Parathyroid adenoma (tissue), 2 donors: Measurements from ENCODE around the gene MPC2.
"Not testable (repeated sequence)": the region's sequence is repeated elsewhere in the genome, so short reads cannot be mapped to it uniquely, and the experiment has no call there.

Source experiments
- H2AFZ ChIP-seq: fragments of 300-600 bp; sonication (generic); one replicate; pipeline ENCODE4 v1.7.0; 2017; ENCODE audit warnings: antibody characterized with exemption, mild to moderate bottlenecking
- H3K27ac ChIP-seq: fragments of 300-600 bp; sonication (generic); one replicate; pipeline ENCODE4 v1.7.0; 2017
- H3K27me3 ChIP-seq: fragments of 300-600 bp; sonication (generic); one replicate; pipeline ENCODE4 v1.7.0; 2017; ENCODE audit warnings: low read length; ENCODE audit not compliant: control insufficient read depth, insufficient read depth
- H3K36me3 ChIP-seq: fragments of 300-600 bp; sonication (generic); one replicate; pipeline ENCODE4 v1.7.0; 2017; ENCODE audit warnings: low read length; ENCODE audit not compliant: control insufficient read depth, insufficient read depth
- H3K4me1 ChIP-seq: fragments of 300-600 bp; sonication (generic); one replicate; pipeline ENCODE4 v1.7.0; 2017; ENCODE audit warnings: control low read depth
- H3K4me2 ChIP-seq: fragments of 300-600 bp; sonication (generic); one replicate; pipeline ENCODE4 v1.7.0; 2017; ENCODE audit warnings: low read length
- H3K4me3 ChIP-seq: fragments of 300-600 bp; sonication (generic); one replicate; pipeline ENCODE4 v1.7.0; 2017; ENCODE audit warnings: low read depth, low read length
- H3K79me2 ChIP-seq: fragments of 300-600 bp; sonication (generic); one replicate; pipeline ENCODE4 v1.7.0; 2017; ENCODE audit warnings: control low read depth
- H3K9ac ChIP-seq: fragments of 300-600 bp; sonication (generic); one replicate; pipeline ENCODE4 v1.7.0; 2017; ENCODE audit warnings: mild to moderate bottlenecking
- H3K9me3 ChIP-seq: fragments of 300-600 bp; sonication (generic); one replicate; pipeline ENCODE4 v1.7.0; 2017; ENCODE audit warnings: low read length; ENCODE audit not compliant: control insufficient read depth
- TF ChIP-seq, protein P1 (sequence below): fragments of 300-600 bp; sonication (generic); IDR thresholded peaks from one replicate; pipeline ENCODE4 v1.7.0; 2017; ENCODE audit warnings: antibody characterized with exemption, mild to moderate bottlenecking
- donor health status: primary hyperparathyroidism.

MPC2 gene

DNA sequence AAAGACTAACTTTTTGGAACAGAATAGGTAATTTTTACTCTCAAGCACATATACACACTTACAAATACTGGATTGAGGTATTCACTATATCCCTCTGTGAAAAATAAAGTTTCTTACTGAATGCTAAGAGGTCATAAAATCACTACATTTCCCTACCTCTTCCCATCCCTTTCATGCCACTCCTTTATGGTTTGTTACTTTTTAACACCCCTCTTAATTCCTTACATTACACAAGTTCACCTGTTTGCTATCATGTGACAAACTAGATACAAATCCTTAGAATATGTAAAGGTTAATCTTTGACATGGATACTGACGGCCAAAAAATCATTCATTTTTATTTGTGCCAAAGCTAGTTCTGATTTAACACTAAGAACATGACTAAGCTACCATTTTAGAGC is 7.1 kb downstream of the MPC2 start:
- H3K4me1 ChIP-seq: no peaks in the 10 kb centered on the region
- H3K9me3 ChIP-seq: no peaks in the 10 kb centered on the region
- no peak overlapping the region for H3K9ac ChIP-seq
- no peak overlapping the region for H3K4me2 ChIP-seq
- peaks cover 20% of the 10 kb centered on the region for H3K79me2 ChIP-seq
- H3K27ac ChIP-seq: no peak overlapping the region
- no peak overlapping the region for H3K4me3 ChIP-seq
- no peaks in the 10 kb centered on the region for H3K27me3 ChIP-seq
- H3K36me3 ChIP-seq: no peaks in the 10 kb centered on the region
- no peak overlapping the region for H2AFZ ChIP-seq
- TF ChIP-seq, protein P1, sequence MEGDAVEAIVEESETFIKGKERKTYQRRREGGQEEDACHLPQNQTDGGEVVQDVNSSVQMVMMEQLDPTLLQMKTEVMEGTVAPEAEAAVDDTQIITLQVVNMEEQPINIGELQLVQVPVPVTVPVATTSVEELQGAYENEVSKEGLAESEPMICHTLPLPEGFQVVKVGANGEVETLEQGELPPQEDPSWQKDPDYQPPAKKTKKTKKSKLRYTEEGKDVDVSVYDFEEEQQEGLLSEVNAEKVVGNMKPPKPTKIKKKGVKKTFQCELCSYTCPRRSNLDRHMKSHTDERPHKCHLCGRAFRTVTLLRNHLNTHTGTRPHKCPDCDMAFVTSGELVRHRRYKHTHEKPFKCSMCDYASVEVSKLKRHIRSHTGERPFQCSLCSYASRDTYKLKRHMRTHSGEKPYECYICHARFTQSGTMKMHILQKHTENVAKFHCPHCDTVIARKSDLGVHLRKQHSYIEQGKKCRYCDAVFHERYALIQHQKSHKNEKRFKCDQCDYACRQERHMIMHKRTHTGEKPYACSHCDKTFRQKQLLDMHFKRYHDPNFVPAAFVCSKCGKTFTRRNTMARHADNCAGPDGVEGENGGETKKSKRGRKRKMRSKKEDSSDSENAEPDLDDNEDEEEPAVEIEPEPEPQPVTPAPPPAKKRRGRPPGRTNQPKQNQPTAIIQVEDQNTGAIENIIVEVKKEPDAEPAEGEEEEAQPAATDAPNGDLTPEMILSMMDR: no peak

DNA sequence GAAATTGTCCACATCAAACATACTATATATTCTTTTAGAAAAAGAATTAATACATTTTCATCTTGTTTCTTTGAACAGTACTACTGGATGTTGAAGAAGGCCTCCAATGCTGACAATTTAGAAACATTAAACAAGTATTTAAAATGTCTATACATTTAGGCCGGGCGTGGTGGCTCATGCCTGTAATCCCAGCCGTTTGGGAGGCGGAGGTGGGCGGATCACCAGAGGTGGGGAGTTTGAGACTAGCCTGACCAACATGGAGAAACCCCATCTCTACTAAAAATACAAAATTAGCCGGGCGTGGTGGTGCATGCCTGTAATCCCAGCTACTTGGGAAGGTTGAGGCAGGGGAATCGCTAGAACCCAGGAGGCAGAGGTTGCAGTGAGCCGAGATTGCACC is 8.0 kb downstream of the MPC2 start:
- H3K4me2 ChIP-seq, H3K4me1 ChIP-seq, H3K9me3 ChIP-seq, H3K36me3 ChIP-seq, H3K9ac ChIP-seq, H2AFZ ChIP-seq, H3K27ac ChIP-seq, H3K27me3 ChIP-seq, H3K4me3 ChIP-seq: not testable (repeated sequence)
- H3K79me2 ChIP-seq: peaks cover 20% of the 10 kb centered on the region

DNA sequence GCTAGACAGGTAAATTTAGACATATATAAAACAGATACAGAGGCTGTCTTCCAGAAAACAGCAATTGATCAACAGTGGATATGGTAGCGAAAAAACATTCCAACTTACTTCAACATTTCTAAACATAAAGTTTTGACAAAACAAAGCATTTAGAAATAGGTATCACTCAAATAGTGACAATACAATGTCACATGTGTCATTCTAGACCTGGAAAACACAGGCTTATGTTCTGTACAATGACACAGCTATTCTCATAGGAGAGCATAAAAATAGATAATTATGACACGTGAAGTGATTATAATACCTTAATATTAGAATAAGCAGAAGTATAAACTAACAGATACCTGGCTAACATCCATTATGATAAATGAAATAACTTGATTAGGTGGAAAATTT is 8.4 kb downstream of the MPC2 start:
- Histone ChIP-seq H3K79me2 (peaks cover 15% of the 10 kb centered on the region), H3K9me3 (no peaks in the 10 kb centered on the region), H3K4me2 (no peak overlapping the region), H3K27me3 (no peaks in the 10 kb centered on the region), H3K27ac (no peak overlapping the region), H3K4me1 (no peaks in the 10 kb centered on the region), H3K36me3 (no peaks in the 10 kb centered on the region), H3K4me3 (no peak overlapping the region), H2AFZ (no peak overlapping the region), H3K9ac (no peak overlapping the region)
- TF ChIP-seq, protein P1: no peak

DNA sequence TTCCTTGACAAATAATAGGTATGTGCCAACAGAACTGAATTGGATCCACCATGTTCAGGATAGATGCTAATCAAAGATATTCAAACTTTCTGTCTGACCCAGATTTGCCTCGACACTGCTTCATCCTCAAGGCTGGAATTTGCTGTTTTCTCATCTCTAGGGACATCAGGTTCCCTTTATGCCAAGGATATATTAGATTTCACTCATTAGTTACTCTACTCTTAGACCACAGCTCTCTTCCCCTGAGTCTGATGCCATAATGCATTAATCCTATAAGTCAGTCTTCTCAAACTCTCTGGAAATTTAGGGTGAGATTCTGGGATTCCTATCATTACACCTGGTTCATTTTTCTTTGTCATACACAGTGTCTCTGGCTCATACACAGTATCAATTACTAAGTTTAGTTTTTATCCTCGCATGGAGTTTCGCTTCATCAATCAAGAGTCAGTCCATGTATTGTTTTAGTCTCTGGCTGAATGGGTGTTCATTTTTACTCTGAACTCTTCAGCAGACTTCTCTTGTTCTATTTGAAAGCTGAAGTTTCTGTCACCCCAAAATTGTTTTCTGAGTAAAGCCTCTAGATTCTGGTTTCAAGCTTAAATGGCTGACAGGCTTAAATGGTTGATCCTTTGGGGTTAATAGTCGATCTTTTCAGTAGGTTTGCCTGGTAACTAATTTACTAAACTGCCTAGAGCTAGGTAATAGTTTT is 9.7 kb downstream of the MPC2 start:
- Histone ChIP-seq H3K4me3 (no peak overlapping the region), H2AFZ (no peak overlapping the region), H3K9ac (no peak overlapping the region), H3K27ac (no peak overlapping the region), H3K79me2 (peaks cover 16% of the 10 kb centered on the region), H3K4me2 (no peak overlapping the region), H3K4me1 (no peaks in the 10 kb centered on the region), H3K36me3 (no peaks in the 10 kb centered on the region), H3K27me3 (no peaks in the 10 kb centered on the region), H3K9me3 (no peaks in the 10 kb centered on the region)
- TF ChIP-seq, protein P1: no peak

DNA sequence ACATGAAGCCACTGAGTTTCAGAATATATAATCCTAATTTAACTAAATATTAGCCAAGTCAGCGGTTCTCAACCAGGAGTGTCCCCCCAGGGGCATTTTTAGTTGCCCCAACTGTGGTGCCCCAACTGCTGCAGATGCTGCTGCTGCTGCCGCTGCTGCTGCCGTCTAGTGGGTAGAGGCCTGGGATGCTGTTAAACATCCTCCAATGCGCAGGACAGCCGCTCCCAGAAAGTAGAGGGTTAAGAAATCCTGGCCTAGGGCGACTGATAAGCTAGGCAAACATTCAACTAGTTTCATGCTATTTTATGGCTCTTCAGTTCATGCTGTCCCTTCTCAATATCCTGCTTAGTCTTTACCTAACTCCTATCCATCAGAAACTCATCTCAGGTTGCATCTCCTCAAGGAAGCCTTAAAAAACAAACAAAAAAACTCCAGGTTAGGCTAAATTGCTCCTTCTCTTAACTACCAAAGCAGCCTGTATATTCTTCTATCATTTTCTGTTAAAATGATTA is 10.3 kb downstream of the MPC2 start:
- Histone ChIP-seq H3K4me1 (no peaks in the 10 kb centered on the region), H2AFZ (no peak overlapping the region), H3K9ac (no peak overlapping the region), H3K4me2 (no peak overlapping the region), H3K4me3 (no peak overlapping the region), H3K27me3 (no peaks in the 10 kb centered on the region), H3K27ac (no peak overlapping the region), H3K79me2 (peaks cover 16% of the 10 kb centered on the region), H3K9me3 (no peaks in the 10 kb centered on the region), H3K36me3 (no peaks in the 10 kb centered on the region)
- TF ChIP-seq, protein P1: no peak
